PC-3 (cell line): ENCODE results near the gene ZNF479.
"Not testable (repeated sequence)": the region's sequence is repeated elsewhere in the genome, so short reads cannot be mapped to it uniquely, and the experiment has no call there.

Source experiments
- CTCF ChIP-seq: fragments of 300-600 bp; sonication (generic); conservative IDR thresholded peaks from 2 replicates; pipeline ENCODE4 v1.5.1; 2017; ENCODE audit warnings: antibody characterized with exemption, low read depth, mild to moderate bottlenecking, low read length
- EZH2 ChIP-seq: fragments of 300-600 bp; sonication (generic); IDR thresholded peaks from one replicate; pipeline ENCODE4 v1.6.1; 2017; ENCODE audit warnings: antibody characterized with exemption, mild to moderate bottlenecking, low read length; ENCODE audit not compliant: unreplicated experiment

GRCh38 chr7:57120123-57120784 is 12.0 kb downstream of the ZNF479 start:
- TF ChIP-seq CTCF, EZH2: not testable (repeated sequence)
